Small intestine (tissue), 7 donors: ENCODE data around the gene GHRH. TPM values are rescaled to one million over a fixed set of nuclear protein-coding genes. Genes with fewer than 3 reads are reported as not detected.

ENCODE experiments used
- DNase-seq, 2 donors: peaks; one replicate each; pipeline versions ENCODE4 v3.0.0 to v3.0.0-alpha.2; 2013
- FAIRE-seq: peaks from 2 replicates; lab custom pipeline; 2012; peaks lifted over from hg19 to GRCh38; lab: Jason Lieb, UNC
- H3K27ac ChIP-seq, 3 donors: one replicate each; pipeline ENCODE4 v1.5.1; 2013; ENCODE audit warnings: low read length in 2 of 3, mild to moderate bottlenecking in 2 of 3, control low read depth in 1 of 3, inconsistent platforms in 1 of 3, low read depth in 1 of 3, moderate library complexity in 1 of 3
- H3K27me3 ChIP-seq, 3 donors: one replicate each; pipeline ENCODE4 v1.6.1; 2013; ENCODE audit warnings: low read length in 3 of 3, inconsistent platforms in 1 of 3; ENCODE audit not compliant: control insufficient read depth in 3 of 3, insufficient read depth in 3 of 3
- H3K36me3 ChIP-seq, 3 donors: one replicate each; pipeline ENCODE4 v1.6.1; 2013; ENCODE audit warnings: low read length in 3 of 3, inconsistent platforms in 1 of 3, low read depth in 1 of 3, mild to moderate bottlenecking in 1 of 3, moderate library complexity in 1 of 3; ENCODE audit not compliant: control insufficient read depth in 3 of 3, insufficient read depth in 2 of 3
- H3K4me1 ChIP-seq, 3 donors: one replicate each; pipeline ENCODE4 v1.6.1; 2013; ENCODE audit warnings: low read length in 2 of 3, inconsistent platforms in 1 of 3, low read depth in 1 of 3, mild to moderate bottlenecking in 1 of 3, moderate library complexity in 1 of 3; ENCODE audit not compliant: control insufficient read depth in 3 of 3, insufficient read depth in 2 of 3
- H3K4me3 ChIP-seq, 3 donors: one replicate each; pipeline ENCODE4 v1.5.1; 2013; ENCODE audit warnings: low read length in 3 of 3, control low read depth in 1 of 3, inconsistent platforms in 1 of 3, low read depth in 1 of 3, mild to moderate bottlenecking in 1 of 3, moderate library complexity in 1 of 3
- H3K9me3 ChIP-seq, 2 donors: one replicate each; pipeline ENCODE4 v1.6.1; 2013; ENCODE audit warnings: low read depth in 1 of 2, low read length in 1 of 2; ENCODE audit not compliant: control insufficient read depth in 2 of 2, insufficient read depth in 1 of 2
- WGBS, 3 donors: extraction: QIAGEN DNeasy Blood & Tissue Kit; methylation state at CpG; one replicate each; pipeline ENCODE4 v1.1.7; 2013; 5-methylcytosine and 5-hydroxymethylcytosine counted together
- polyA plus RNA-seq, 4 donors: library from polyadenylated mRNA; stranded (reverse) in 3 of 4; unstranded in 1 of 4; fragments of 200-250 nt in 3 of 4; fragments of 120-200 nt in 1 of 4; gene quantifications; one replicate each; pipeline versions ENCODE4 v1.2.1 to v1.2.3, GENCODE V29; 2013
- donor health status: healthy with polysubstance abuse.
- donor health status: control.
- donor health status: control.
- donor health status: Bipolar disorder and iron deficiency.
- donor health status: healthy.

The GHRH gene
- polyA plus RNA-seq, 4 donors = not detected

DNA sequence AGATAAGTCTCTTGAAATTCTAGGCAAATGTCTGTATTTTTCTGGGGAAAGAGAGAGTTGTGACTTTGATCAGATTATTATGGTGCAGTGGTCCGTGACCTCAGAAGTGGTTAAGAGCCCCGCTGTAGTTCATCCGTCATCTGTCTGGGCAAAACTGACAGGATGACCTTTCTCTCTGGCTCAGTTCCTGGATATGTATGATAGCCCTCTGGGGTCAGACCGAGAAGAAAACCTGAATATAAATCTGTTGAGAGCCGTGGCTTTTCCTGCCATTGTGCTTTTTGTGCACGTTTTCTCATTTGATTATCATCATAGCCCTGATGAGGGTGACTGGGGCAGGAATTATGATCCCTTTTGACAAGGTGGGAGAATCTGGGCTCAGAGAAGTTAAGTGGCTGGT is 26.5 kb downstream of the GHRH start:
- H3K4me3 ChIP-seq = no peak overlapping the region

GRCh38 chr20:37234254-37234581 is 27.4 kb downstream of the GHRH start:
- Histone ChIP-seq H3K4me3 (no peak overlapping the region), H3K9me3 (no peaks in the 10 kb centered on the region), H3K36me3 (peaks cover 27 to 76% (median 52%) of the 10 kb centered on the region in 3 donors), H3K4me1 (no peaks in the 10 kb centered on the region), H3K27ac (no peak overlapping the region), H3K27me3 (no peaks in the 10 kb centered on the region)
- FAIRE-seq = no peak
- DNase-seq = peak in 1 of 2 donors; percentile 51
- 49 to 80% (median 73%) methylated on average over 5 of the region's 5 CpGs for WGBS, 3 donors

More for the DNA sequence above, 26.5 kb downstream of the GHRH start:
- Histone ChIP-seq H3K36me3 (peaks cover 29 to 79% (median 48%) of the 10 kb centered on the region in 3 donors), H3K4me1 (no peaks in the 10 kb centered on the region), H3K27ac (no peak overlapping the region), H3K27me3 (no peaks in the 10 kb centered on the region), H3K9me3 (no peaks in the 10 kb centered on the region)
- no peak for DNase-seq
- 81 to 88% (median 86%) methylated on average over 6 of the region's 6 CpGs for WGBS, 3 donors
- FAIRE-seq = no peak

DNA sequence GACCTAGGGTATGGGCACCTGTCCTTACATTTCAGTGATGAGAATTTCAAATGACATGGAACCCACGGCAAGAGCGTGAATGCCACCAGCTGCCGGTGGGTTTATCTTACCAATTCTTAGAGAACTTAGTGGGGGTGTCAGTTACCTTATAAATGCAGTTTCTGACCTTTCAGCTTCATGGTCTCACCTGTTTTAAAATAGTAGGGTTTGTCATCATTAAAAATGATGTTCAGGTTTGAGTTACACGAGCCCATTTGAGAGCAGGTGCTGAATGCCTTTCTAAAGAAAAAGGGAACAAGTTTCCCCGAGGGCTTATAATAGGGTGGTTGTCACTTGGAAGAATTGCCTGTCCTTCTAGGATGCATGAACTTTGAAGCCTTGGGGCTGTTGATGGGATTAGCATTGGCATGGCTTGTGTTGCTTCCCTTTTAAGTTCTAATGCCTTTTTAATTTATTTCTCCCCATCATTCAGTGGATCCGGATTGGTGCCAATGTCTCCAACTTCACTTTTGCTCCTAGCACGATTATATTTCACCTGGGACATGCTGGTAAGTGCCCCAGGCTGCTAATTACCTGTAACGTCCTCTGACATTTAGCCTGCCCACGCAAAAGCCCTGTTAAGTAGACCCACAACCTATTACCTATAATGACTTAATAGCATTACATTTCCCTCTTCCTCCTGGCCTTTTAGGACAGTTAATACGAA is 27.9 kb downstream of the GHRH start:
- no peak overlapping the region for H3K4me3 ChIP-seq
- DNase-seq (no peak), FAIRE-seq (no peak)
- H3K36me3 ChIP-seq = peaks cover 27 to 75% (median 57%) of the 10 kb centered on the region in 3 donors
- H3K4me1 ChIP-seq = no peaks in the 10 kb centered on the region
- 69 to 83% (median 75%) methylated on average over 10 of the region's 10 CpGs for WGBS, 3 donors
- no peaks in the 10 kb centered on the region for H3K9me3 ChIP-seq
- no peak overlapping the region for H3K27ac ChIP-seq
- H3K27me3 ChIP-seq = no peaks in the 10 kb centered on the region

- Histone ChIP-seq H3K27me3 (no peaks in the 10 kb centered on the region), H3K4me1 (no peaks in the 10 kb centered on the region), H3K27ac (no peak overlapping the region), H3K36me3 (peaks cover 33 to 74% (median 54%) of the 10 kb centered on the region in 3 donors), H3K4me3 (no peak overlapping the region), H3K9me3 (no peaks in the 10 kb centered on the region)
- WGBS, 3 donors = 93 to 96% (median 93%) methylated on average over 13 of the region's 13 CpGs
- FAIRE-seq (no peak), DNase-seq (no peak)
These were observed 29.5 kb downstream of the GHRH start for GRCh38 chr20:37231947-37232630.

DNA sequence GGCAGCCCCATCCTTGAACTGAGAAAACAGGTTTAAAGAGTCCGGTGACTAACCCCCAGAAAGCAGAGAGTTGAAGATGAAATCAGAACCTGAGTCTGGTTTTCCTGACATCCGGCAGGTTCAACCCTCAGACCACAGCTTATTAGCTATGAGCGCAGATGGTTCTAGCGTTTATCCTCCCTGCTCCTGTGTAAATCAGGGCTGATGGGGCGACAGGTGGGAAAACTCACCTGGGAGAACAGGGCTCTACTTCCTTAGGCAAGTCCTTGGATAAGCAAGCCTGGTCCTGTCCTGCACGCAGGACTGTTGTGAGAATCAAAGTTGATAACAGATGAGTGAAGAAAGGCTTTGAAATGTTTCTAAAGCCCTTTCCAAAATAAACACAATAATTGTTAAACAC is 31.4 kb downstream of the GHRH start:
- Histone ChIP-seq H3K27me3 (no peaks in the 10 kb centered on the region), H3K36me3 (peaks cover 33 to 74% (median 51%) of the 10 kb centered on the region in 3 donors), H3K4me3 (no peak overlapping the region), H3K27ac (no peak overlapping the region), H3K9me3 (no peaks in the 10 kb centered on the region), H3K4me1 (no peaks in the 10 kb centered on the region)
- FAIRE-seq (no peak), DNase-seq (no peak)
- WGBS, 3 donors = 93 to 96% (median 94%) methylated on average over 6 of the region's 6 CpGs

DNA sequence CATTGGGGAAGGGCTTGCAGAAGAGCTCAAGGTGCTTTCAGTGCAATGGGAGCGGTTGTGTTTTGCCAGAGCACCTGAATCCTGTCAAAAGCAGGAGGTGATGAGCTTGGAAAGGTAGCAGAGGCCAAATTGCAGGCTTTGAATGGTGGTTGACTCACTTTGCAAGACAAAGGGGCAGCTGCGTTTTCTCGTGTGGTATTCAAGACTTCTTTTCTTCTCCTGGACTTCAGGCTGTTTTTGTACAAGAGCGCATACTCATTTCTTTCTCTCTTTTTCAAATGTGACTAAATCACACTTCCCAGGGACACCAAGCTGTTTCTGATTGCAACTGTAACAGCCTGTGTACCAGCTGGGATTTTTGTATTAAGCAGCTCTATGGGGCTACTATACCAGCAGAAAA is 32.3 kb downstream of the GHRH start:
- no peak overlapping the region for H3K27ac ChIP-seq
- DNase-seq (no peak), FAIRE-seq (no peak)
- peaks cover 37 to 72% (median 52%) of the 10 kb centered on the region in 3 donors for H3K36me3 ChIP-seq
- H3K9me3 ChIP-seq = no peaks in the 10 kb centered on the region
- no peak overlapping the region for H3K4me3 ChIP-seq
- no peaks in the 10 kb centered on the region for H3K4me1 ChIP-seq
- 95 to 96% (median 95%) methylated on average over 4 of the region's 4 CpGs for WGBS, 3 donors
- no peaks in the 10 kb centered on the region for H3K27me3 ChIP-seq

DNA sequence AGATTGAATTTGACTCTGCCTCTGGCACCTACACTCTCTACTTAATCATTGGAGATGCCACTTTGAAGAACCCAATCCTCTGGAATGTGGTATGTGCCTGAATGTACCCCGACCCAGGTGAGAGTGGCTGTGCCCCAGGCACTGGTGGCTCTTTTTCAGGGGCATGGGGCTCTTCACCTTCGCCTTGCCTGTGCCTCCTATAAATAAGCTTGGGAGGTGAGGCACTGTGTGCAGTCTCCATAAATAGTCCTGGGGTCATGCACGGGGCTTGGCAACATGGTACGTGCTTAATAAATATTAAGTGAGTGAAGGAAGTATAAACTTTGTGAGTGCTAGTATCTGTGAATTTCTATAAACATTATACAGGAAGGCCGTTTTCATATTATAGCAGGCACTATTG is 33.0 kb downstream of the GHRH start:
- FAIRE-seq (no peak), DNase-seq (no peak)
- Histone ChIP-seq H3K9me3 (no peaks in the 10 kb centered on the region), H3K4me3 (no peak overlapping the region), H3K27me3 (no peaks in the 10 kb centered on the region), H3K27ac (no peak overlapping the region), H3K4me1 (no peaks in the 10 kb centered on the region), H3K36me3 (peaks cover 37 to 75% (median 53%) of the 10 kb centered on the region in 3 donors)
- 89 to 94% (median 93%) methylated on average over 5 of the region's 5 CpGs for WGBS, 3 donors

GRCh38 chr20:37228082-37228481 is 33.5 kb downstream of the GHRH start:
- Histone ChIP-seq H3K27me3 (no peaks in the 10 kb centered on the region), H3K4me3 (no peak overlapping the region), H3K36me3 (peaks cover 40 to 73% (median 50%) of the 10 kb centered on the region in 3 donors), H3K27ac (no peak overlapping the region), H3K4me1 (no peaks in the 10 kb centered on the region), H3K9me3 (no peaks in the 10 kb centered on the region)
- WGBS, 3 donors = 81 to 88% (median 88%) methylated on average over 6 of the region's 6 CpGs
- DNase-seq (no peak), FAIRE-seq (no peak)
